GM19328 (cell line): Measurements from ENCODE around the gene CCNA2.

Experiments used
- ATAC-seq: cut with Tn5 transposase; IDR thresholded peaks from one replicate; pipeline ENCODE4 v1.9.1; 2021; ENCODE audit warnings: mild to moderate bottlenecking, moderate library complexity; ENCODE audit not compliant: unreplicated experiment

CCNA2 gene

GRCh38 chr4:121823505-121824170 lies at the start of gene CCNA2:
Gene CCNA2 (minus strand): TSS chr4:121823883. CDS start chr4:121823628, 255 bp downstream.
- peak; percentile 90 for ATAC-seq

- peak; percentile 100 for ATAC-seq
Measured at GRCh38 chr4:121869841-121870822, 46.4 kb upstream of the CCNA2 start, which contains the start of gene BBS7. Gene BBS7 (minus strand): TSS chr4:121870474. CDS start chr4:121870313, 161 bp downstream.

- no peak for ATAC-seq
Measured at GRCh38 chr4:121863799-121864198, 40.1 kb upstream of the CCNA2 start.

- ATAC-seq: no peak
Measured at GRCh38 chr4:121861426-121861825, 37.7 kb upstream of the CCNA2 start.

GRCh38 chr4:121860121-121860520 lies 36.4 kb upstream of the CCNA2 start:
- no peak for ATAC-seq

GRCh38 chr4:121851354-121851753 lies 27.7 kb upstream of the CCNA2 start:
- ATAC-seq: no peak

- peak; percentile 52 for ATAC-seq
Measured at GRCh38 chr4:121846662-121847061, 23.0 kb upstream of the CCNA2 start.

- ATAC-seq: no peak
Measured at GRCh38 chr4:121842862-121843261, 19.2 kb upstream of the CCNA2 start.

- ATAC-seq: no peak
Measured at GRCh38 chr4:121838136-121838535, 14.5 kb upstream of the CCNA2 start.

GRCh38 chr4:121829511-121829910 lies 5.8 kb upstream of the CCNA2 start:
- ATAC-seq: no peak

- ATAC-seq: no peak
Measured at GRCh38 chr4:121827853-121828252, 4.2 kb upstream of the CCNA2 start.

GRCh38 chr4:121824950-121825349 lies 1.3 kb upstream of the CCNA2 start:
- no peak for ATAC-seq

GRCh38 chr4:121824171-121824527 lies 466 bp upstream of the CCNA2 start:
- peak; percentile 1 for ATAC-seq

GRCh38 chr4:121822796-121823504 lies 733 bp downstream of the CCNA2 start:
- ATAC-seq: peak; percentile 51

- no peak for ATAC-seq
Measured at GRCh38 chr4:121822047-121822446, 1.6 kb downstream of the CCNA2 start.

- ATAC-seq: no peak
Measured at GRCh38 chr4:121819216-121819965, 4.3 kb downstream of the CCNA2 start.

- no peak for ATAC-seq
Measured at GRCh38 chr4:121818215-121818614, 5.5 kb downstream of the CCNA2 start.

- ATAC-seq: no peak
Measured at GRCh38 chr4:121817701-121818100, 6.0 kb downstream of the CCNA2 start.

GRCh38 chr4:121817006-121817405 lies 6.7 kb downstream of the CCNA2 start:
- no peak for ATAC-seq

- ATAC-seq: no peak
Measured at GRCh38 chr4:121814756-121815155, 8.9 kb downstream of the CCNA2 start.

- no peak for ATAC-seq
Measured at GRCh38 chr4:121811122-121811521, 12.6 kb downstream of the CCNA2 start.
